Common myeloid progenitor, CD34-positive (primary cell): ENCODE results near the gene CRYBA1.
A peak's percentile ranks its signal among the peaks of the same experiment; 100 is the strongest.

Source experiments
- CTCF ChIA-PET: fragments of 350-600 bp; sonication (Branson Sonifier 250); formaldehyde crosslinking; loops from one replicate; lab custom pipeline; 2021; ENCODE audit warnings: antibody characterized with exemption; lab: Charles Lee
- POLR2A ChIA-PET: fragments of 350-600 bp; sonication (Branson Sonifier 250); formaldehyde crosslinking; loops from one replicate; lab custom pipeline; 2021; ENCODE audit warnings: antibody characterized with exemption; lab: Charles Lee
- DNase-seq, 3 donors: peaks; one replicate each; pipeline versions ENCODE4 v3.0.0 to v3.0.0-alpha.2; 2013
- H3K27ac ChIP-seq, 2 experiments: 1 replicate in 1 of 2; 2 replicates in 1 of 2; pipeline ENCODE4 v1.7.0; 2013; ENCODE audit warnings: inconsistent platforms in 2 of 2, low read length in 2 of 2, mild to moderate bottlenecking in 2 of 2, low read depth in 1 of 2, moderate library complexity in 1 of 2; ENCODE audit not compliant: severe bottlenecking in 2 of 2, insufficient read depth in 1 of 2, poor library complexity in 1 of 2
- H3K27me3 ChIP-seq, 5 experiments: replicated peaks in 2 of 5; 1 replicate in 3 of 5; 2 replicates in 2 of 5; pipeline versions ENCODE4 v1.6.1 to v1.7.0; 2013; ENCODE audit warnings: low read length in 4 of 5, mild to moderate bottlenecking in 2 of 5, moderate library complexity in 2 of 5, inconsistent platforms in 1 of 5; ENCODE audit not compliant: insufficient read depth in 5 of 5, control insufficient read depth in 4 of 5
- H3K36me3 ChIP-seq, 4 experiments: 1 replicate in 2 of 4; 2 replicates in 2 of 4; pipeline versions ENCODE4 v1.6.1 to v1.7.0; 2013; ENCODE audit warnings: low read length in 3 of 4, control low read depth in 1 of 4, mild to moderate bottlenecking in 1 of 4; ENCODE audit not compliant: control insufficient read depth in 4 of 4, insufficient read depth in 4 of 4
- H3K4me1 ChIP-seq, 4 experiments: 1 replicate in 3 of 4; 2 replicates in 1 of 4; pipeline versions ENCODE4 v1.6.1 to v1.7.1; 2013; ENCODE audit warnings: low read length in 3 of 4, mild to moderate bottlenecking in 3 of 4, control low read depth in 1 of 4, inconsistent platforms in 1 of 4, moderate library complexity in 1 of 4; ENCODE audit not compliant: control insufficient read depth in 4 of 4, insufficient read depth in 4 of 4; ENCODE audit errors: control extremely low read depth in 1 of 4
- H3K4me3 ChIP-seq, 7 experiments: 1 replicate in 4 of 7; 2 replicates in 3 of 7; pipeline versions ENCODE4 v1.5.1 to v1.7.0; 2013; ENCODE audit warnings: mild to moderate bottlenecking in 7 of 7, low read length in 6 of 7, moderate library complexity in 6 of 7, inconsistent platforms in 2 of 7, low read depth in 2 of 7, control low read depth in 1 of 7; ENCODE audit not compliant: insufficient read depth in 4 of 7, control insufficient read depth in 1 of 7; ENCODE audit errors: extremely low read depth in 1 of 7
- H3K9me3 ChIP-seq, 5 experiments: 1 replicate in 4 of 5; 2 replicates in 1 of 5; pipeline versions ENCODE4 v1.6.1 to v1.7.1; 2013; ENCODE audit warnings: low read length in 4 of 5, mild to moderate bottlenecking in 2 of 5, inconsistent platforms in 1 of 5, low read depth in 1 of 5, moderate library complexity in 1 of 5; ENCODE audit not compliant: control insufficient read depth in 4 of 5, insufficient read depth in 2 of 5; ENCODE audit errors: control extremely low read depth in 1 of 5
- WGBS: methylation state at CpG from one replicate; pipeline ENCODE4 v1.1.5; 2013; ENCODE audit not compliant: insufficient coverage; 5-methylcytosine and 5-hydroxymethylcytosine counted together

CRYBA1 gene

GRCh38 chr17:29235904-29236303 is 10.8 kb upstream of the CRYBA1 start:
- no peaks in the 10 kb centered on the region for H3K36me3 ChIP-seq
- no peaks in the 10 kb centered on the region for H3K9me3 ChIP-seq
- WGBS, result 100% methylated on average over 2 of the region's 3 CpGs
- no peaks in the 10 kb centered on the region for H3K27me3 ChIP-seq
- ChIA-PET CTCF (interaction anchor here (0.9 to 2.3 kb wide), 4 partner anchors 16 to 124 kb away, joined by 3 to 9 read pairs (median 3); no protein-coding TSS in a partner anchor), POLR2A (interaction anchor here (0.6 kb wide), 1 partner anchor 40 kb away, joined by 9 read pairs; no protein-coding TSS in a partner anchor)
- peaks cover 0 to 29% (median 3%) of the 10 kb centered on the region in 4 experiments for H3K4me1 ChIP-seq
- no peak for DNase-seq
- no peak overlapping the region for H3K4me3 ChIP-seq
- no peak overlapping the region for H3K27ac ChIP-seq

DNA sequence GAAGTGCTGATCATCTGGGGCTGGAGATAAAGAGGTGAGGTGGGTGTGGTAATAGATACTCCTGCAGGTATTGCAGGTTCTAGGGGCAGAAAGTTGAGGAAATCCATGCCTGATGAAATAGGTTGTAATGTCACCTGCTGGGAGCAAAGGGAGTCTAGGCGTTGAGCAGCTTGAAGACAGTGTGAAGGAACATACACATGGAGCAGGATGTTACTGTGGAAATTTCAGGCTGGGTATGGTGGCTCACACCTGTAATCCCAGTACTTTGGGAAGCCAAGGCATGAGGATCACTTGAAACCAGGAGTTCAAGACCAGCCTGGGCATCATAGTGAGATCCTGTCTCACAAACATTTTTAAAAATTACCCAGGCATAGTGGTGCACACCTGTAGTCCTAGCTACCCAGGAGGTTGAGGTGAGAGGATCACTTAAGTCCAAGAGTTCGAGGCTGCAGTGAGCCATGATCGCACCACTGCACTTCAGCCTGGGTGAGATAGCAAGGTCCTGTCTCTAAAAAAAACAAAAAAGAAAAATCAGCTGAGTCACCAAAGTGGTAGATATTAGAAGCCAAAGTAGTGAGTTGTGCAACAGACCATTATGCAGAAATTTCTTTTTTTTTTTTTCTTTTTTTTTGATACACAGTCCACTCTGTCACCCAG is 9.1 kb upstream of the CRYBA1 start:
- 71% methylated on average over 2 of the region's 3 CpGs for WGBS
- Histone ChIP-seq H3K4me1 (peaks cover 0 to 36% (median 3%) of the 10 kb centered on the region in 4 experiments), H3K4me3 (no peak overlapping the region), H3K36me3 (no peaks in the 10 kb centered on the region), H3K27ac (no peak overlapping the region), H3K9me3 (no peaks in the 10 kb centered on the region), H3K27me3 (no peaks in the 10 kb centered on the region)
- ChIA-PET CTCF (interaction anchor here (0.6 to 1.5 kb wide), 4 partner anchors 14 to 1289 kb away, joined by 3 to 8 read pairs (median 5); no protein-coding TSS in a partner anchor), POLR2A (interaction anchor here (0.6 kb wide), 1 partner anchor 120 kb away, joined by 3 read pairs; no protein-coding TSS in a partner anchor)
- DNase-seq, result peak; percentile 21 to 66 (median 63)

DNA sequence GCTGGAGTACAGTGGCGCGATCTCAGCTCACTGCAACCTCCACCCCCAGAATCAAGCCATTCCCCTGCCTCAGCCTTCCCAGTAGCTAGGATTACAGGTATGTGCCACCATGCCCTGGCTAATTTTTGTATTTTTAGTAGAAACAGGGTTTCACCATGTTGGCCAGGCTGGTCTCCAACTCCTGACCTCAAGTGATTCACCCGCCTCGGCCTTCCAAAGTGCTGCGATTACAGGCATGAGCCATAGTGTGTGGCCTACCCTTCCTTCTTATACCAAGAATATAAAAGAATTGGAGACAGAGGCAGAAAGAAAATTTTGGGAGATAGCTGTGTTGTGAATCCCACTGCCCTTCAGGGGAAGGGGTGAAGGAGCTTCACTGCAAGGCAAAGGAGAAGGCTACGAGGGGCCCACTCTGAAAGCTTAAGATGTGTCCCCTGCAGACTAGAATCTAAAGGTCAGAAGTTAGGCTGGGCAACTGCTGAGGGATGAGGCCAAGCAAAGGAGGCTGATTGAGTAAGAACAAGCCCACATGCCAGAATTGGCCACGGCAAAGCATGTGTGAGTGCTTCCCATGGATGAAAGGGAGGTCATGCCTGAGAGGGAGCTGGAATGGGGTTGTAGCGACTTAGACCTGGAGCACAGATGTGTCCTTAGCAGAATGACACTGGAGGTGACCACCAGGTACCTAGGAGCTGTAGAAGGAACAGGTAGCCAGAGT is 8.4 kb upstream of the CRYBA1 start:
- 92% methylated on average over 4 of the region's 8 CpGs for WGBS
- Histone ChIP-seq H3K4me1 (peaks cover 0 to 36% (median 3%) of the 10 kb centered on the region in 4 experiments), H3K27ac (no peak overlapping the region), H3K4me3 (no peak overlapping the region), H3K36me3 (no peaks in the 10 kb centered on the region), H3K9me3 (no peaks in the 10 kb centered on the region), H3K27me3 (no peaks in the 10 kb centered on the region)
- ChIA-PET POLR2A (interaction anchor here (0.6 kb wide), 1 partner anchor 119 kb away, joined by 3 read pairs; no protein-coding TSS in a partner anchor), CTCF (interaction anchor here (0.6 to 1.5 kb wide), 3 partner anchors 13 to 114 kb away, joined by 4 to 8 read pairs (median 6); no protein-coding TSS in a partner anchor)
- no peak for DNase-seq

- DNase-seq, result no peak
- Histone ChIP-seq H3K4me1 (peaks cover 0 to 32% (median 3%) of the 10 kb centered on the region in 4 experiments), H3K27me3 (no peaks in the 10 kb centered on the region), H3K9me3 (no peaks in the 10 kb centered on the region), H3K4me3 (no peak overlapping the region), H3K36me3 (no peaks in the 10 kb centered on the region), H3K27ac (no peak overlapping the region)
- CTCF ChIA-PET, result interaction anchor here (1.0 to 4.0 kb wide), 6 partner anchors 11 to 47 kb away, joined by 4 to 22 read pairs (median 4); no protein-coding TSS in a partner anchor
- no CpG with 5 or more reads among the region's 2 CpGs for WGBS
- POLR2A ChIA-PET, result interaction anchor here (0.5 kb wide), 1 partner anchor 14 kb away, joined by 4 read pairs; no protein-coding TSS in a partner anchor
Observed at GRCh38 chr17:29240477-29240876, 6.2 kb upstream of the CRYBA1 start.

DNA sequence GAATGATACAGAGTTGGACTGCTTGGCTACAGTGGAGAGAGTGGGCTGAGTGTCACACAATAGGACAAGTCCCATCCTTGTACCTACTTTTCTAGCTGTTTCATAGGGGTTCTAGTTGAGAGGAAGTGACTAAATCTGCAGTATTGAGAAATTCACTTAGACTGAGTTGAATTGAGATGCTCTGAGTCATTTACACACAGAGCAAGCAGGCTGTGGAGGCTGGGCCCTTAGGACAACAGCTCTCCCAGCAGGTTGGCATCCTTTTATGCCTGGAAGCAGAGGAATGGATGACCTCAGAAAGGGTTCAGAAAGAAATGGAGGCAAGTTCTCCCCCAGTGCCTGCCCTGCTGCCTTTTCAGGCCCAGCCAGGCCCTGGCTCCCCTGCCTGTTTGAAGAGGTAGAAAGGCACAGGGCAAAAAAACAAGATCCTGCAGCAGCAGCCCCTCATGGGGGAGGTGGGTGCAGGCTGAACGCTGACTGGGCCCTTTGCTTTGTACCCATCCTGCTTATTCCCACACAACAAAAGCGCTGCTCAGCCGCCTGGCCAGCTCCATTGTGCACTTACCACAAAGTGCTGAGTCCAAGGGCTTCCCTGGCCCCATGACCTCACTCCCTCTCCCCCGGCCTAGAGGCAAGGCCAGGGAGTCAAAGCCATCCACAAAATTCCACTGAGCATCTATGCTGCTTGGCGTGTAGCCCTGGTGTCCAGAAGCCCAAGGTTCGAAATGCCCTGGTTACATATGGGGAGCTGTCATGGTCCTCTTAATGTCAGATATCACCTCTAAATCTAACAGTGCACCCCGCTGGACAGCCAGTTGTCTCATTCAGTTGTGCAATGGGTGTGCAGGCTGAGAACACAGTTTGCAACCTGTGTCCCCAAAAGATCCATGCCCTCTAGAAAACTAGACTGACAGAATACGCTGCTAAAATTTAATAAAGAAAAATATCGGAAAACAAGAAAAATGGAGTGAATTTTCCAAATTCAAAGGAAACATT is 5.4 kb upstream of the CRYBA1 start:
- ChIA-PET POLR2A (interaction anchor here (0.5 kb wide), 1 partner anchor 13 kb away, joined by 4 read pairs; no protein-coding TSS in a partner anchor), CTCF (interaction anchor here (0.6 to 4.0 kb wide), 11 partner anchors 10 to 64 kb away, joined by 3 to 22 read pairs (median 4); no protein-coding TSS in a partner anchor)
- H3K27ac ChIP-seq, result no peak overlapping the region
- H3K9me3 ChIP-seq, result no peaks in the 10 kb centered on the region
- no peak overlapping the region for H3K4me3 ChIP-seq
- H3K36me3 ChIP-seq, result no peaks in the 10 kb centered on the region
- peaks cover 0 to 32% (median 3%) of the 10 kb centered on the region in 4 experiments for H3K4me1 ChIP-seq
- 100% methylated on average over 5 of the region's 9 CpGs for WGBS
- H3K27me3 ChIP-seq, result no peaks in the 10 kb centered on the region
- DNase-seq, result peak; percentile 22 to 63 (median 57)

DNA sequence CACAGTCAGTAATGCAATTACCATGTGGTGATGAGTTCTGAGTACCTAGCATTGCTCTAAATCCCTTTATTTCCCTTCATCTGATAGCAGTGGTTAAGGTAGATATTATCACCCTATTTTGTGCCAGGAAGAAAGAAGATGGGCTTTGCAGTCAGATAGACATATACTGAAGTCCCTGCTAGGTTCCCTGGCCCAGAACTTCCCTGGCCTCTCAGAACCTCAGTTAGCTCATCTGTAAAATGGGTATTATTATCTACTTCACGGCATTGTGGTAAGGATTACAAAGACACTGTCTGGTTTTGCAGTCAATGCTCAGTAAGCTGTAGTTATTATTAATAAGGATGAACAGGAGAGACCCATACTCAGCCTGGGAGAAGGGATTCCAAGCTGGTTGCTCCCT is 4.6 kb upstream of the CRYBA1 start:
- 100% methylated on average over 1 of the region's 1 CpG for WGBS
- H3K4me1 ChIP-seq, result peaks cover 0 to 32% (median 3%) of the 10 kb centered on the region in 4 experiments

More for the DNA sequence above, 4.6 kb upstream of the CRYBA1 start:
- ChIA-PET CTCF (interaction anchor here (0.9 to 4.0 kb wide), 7 partner anchors 9 to 62 kb away, joined by 3 to 22 read pairs (median 4); no protein-coding TSS in a partner anchor), POLR2A (no interaction called here)
- Histone ChIP-seq H3K9me3 (no peaks in the 10 kb centered on the region), H3K4me3 (no peak overlapping the region), H3K27ac (no peak overlapping the region), H3K36me3 (no peaks in the 10 kb centered on the region), H3K27me3 (no peaks in the 10 kb centered on the region)
- no peak for DNase-seq
